IMR-90 (cell line): ENCODE results near the gene LRRC70. TPM values are rescaled to one million over a fixed set of nuclear protein-coding genes. Genes with fewer than 3 reads are reported as not detected.

Source experiments
- CTCF ChIP-seq: conservative IDR thresholded peaks from 2 replicates; pipeline ENCODE4 v1.5.1; 2012; ENCODE audit warnings: mild to moderate bottlenecking, low read depth, low read length, improper control_type of control experiment
- NFE2L2 ChIP-seq: fragments of 150-350 bp; IDR thresholded peaks from 2 replicates; pipeline ENCODE4 v1.6.1; 2016; ENCODE audit warnings: low read depth, mild to moderate bottlenecking, low read length
- POLR2A ChIP-seq: IDR thresholded peaks from 2 replicates; pipeline ENCODE4 v1.6.1; 2012; ENCODE audit warnings: mild to moderate bottlenecking, low read depth, low read length
- RCOR1 ChIP-seq: IDR thresholded peaks from 2 replicates; pipeline ENCODE4 v1.6.1; 2012; ENCODE audit warnings: mild to moderate bottlenecking, low read length, improper control_type of control experiment; ENCODE audit not compliant: insufficient replicate concordance
- polyA plus RNA-seq, 3 experiments: library from polyadenylated mRNA; depleted of rRNA; stranded (reverse); fragments of >200 nt; gene quantifications; 2 replicates each; pipeline ENCODE4 v1.2.3, GENCODE V29; 2012; ENCODE audit warnings: low replicate concordance in 1 of 3
- total RNA-seq: library from RNA; depleted of rRNA; stranded (reverse); fragments of >200 nt; gene quantifications from 2 replicates; pipeline ENCODE4 v1.2.3, GENCODE V29; 2012

The LRRC70 gene
- total and polyA plus RNA-seq, 2 of the 4 experiments (the other 2 are of a cell fraction) = 0.19 to 0.36 TPM

DNA sequence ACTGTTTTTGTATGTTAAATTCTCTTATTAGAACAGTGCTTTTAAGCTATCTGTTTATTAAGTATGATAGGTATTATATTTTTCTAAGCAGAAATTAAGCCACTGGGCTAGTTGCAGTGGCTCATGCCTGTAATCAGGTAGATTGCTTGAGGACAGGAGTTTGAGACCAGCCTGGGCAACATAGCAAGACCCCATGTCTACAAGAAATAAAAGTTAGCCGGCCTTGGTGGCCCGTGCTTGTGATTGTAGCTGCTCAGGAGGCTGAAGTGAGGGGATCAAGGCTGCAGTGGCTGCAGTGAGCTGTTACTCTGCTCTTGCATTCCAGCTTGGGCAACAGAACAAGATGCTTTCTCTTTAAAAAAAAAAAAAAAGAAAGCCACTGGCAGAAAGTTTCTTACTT is 45.0 kb upstream of the LRRC70 start (continued):
- TF ChIP-seq CTCF (no peak), NFE2L2 (no peak), RCOR1 (no peak), POLR2A (no peak)
